ENCODE data around the gene TSGA10IP.

TSGA10IP gene

GRCh38 chr11:65945430-65945911 is at the start of gene TSGA10IP:
Gene TSGA10IP, plus strand, starts transcription at chr11:65945480. Its CDS starts 196 bp downstream, at chr11:65945676.
- no peak for DNase-seq

- no peak for DNase-seq
These were observed 49.7 kb upstream of the TSGA10IP start for GRCh38 chr11:65895482-65895981.

- DNase-seq, result no peak
These were observed 49.0 kb upstream of the TSGA10IP start for GRCh38 chr11:65896034-65896999.

DNA sequence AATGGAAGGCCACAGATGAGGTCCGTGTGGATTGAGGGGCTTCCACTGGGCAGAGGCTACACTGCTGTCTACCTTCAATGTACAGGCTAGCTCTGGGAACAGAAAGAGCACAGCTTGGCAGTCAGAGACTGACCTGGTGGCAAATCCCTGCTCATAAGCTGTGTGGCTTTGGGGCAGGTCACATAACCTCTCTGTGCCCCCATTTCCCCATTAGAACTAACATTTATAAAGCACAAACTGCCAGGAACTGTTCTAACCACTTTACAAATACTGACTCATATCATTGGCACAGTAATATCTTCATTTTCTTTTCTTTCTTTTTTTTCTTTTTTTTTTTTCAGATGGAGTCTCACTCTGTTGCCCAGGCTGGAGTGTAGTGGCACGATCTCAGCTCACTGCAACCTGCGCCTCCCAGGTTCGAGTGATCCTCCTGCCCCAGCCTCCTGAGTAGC is 48.2 kb upstream of the TSGA10IP start:
- DNase-seq, result no peak

DNA sequence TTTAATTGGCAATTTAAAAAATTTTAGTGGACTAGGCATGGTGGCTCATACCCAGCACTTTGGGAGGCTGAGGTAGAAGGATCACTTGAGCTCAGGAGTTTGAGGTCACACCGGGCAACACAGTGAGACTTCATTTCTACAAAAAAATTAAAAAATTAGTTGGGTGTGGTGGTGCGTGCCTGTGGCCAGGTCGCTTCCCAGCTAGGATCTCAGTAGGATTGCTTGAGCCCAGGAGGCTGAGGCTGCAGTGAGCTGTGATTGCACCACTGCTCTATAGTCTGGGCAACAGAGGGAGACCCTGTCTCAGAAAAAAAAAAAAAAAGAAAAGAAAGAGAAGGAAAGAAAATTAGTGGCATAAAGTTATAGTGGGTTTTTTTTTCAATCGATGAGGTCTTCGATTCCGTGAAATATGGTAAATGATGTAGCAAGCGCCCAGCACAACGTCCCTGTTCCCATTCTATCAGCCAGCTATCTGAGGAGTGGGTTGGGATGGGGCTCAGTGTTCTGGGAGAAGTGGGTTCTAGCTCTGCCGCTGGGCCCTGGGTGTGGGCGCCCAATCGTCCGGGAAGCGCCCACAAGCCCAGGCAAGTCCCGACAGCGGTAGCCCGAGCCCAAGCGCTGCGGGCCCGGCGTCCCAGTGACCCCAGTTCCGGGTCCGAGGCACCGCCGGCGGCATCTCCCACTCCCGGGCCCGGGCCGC is 46.5 kb upstream of the TSGA10IP start:
- DNase-seq, result no peak

DNA sequence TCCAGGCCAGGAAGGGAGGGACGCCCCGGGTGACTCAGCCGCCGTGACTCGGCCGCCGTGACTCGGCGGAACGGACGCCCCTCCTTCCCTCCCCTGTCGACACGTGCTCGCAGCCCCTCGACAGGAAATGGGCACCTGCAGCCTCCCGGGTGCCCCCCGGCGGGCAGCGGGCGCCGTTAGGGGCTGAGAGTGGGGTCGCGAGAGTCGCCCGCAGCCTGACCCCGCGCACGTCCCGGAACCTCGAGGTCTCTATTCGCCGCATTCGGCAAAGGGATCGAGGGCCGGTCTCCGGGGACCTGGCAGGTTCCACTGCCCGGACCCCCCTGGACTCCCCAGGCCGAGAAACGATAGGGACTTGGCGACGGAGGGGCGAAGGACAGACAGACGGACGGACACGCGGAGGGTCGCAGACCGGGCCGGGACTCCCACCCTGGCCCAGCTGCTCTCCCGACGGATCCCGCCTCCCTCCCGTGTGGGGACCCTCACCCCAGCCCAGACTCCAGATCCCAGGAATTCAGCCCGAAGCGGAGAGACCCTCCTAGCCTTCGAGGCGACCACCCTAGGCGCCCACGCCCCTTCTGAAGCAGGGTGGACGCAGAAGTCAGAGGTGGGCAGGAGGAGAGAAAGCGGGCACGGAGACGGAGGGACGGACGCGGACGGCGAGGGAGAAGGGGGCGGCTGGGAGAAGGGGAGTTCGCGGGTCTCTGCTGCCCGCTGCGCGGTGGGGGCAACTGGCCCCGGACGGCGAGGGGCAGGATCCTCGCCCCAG is 45.7 kb upstream of the TSGA10IP start:
- DNase-seq, result peak; percentile 86

- peak; percentile 95 for DNase-seq
These were observed 45.0 kb upstream of the TSGA10IP start, which contains the start of gene FOSL1 for GRCh38 chr11:65900125-65900898. Gene FOSL1, minus strand, starts transcription at chr11:65900388. Its CDS starts 49 bp downstream, at chr11:65900339.

DNA sequence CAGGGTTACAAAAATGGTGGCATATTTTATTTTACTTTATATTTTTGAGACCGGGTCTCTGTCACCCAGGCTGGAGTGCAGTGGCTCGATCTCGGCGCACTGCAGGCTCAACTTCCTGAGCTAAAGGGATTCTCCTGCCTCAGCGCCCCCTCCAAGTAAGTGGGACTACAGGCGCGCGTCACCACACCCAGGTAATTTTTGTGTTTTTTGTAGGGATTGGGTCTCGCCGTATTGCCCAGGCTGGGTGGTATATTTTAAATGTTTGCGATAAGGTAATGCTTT is 44.4 kb upstream of the TSGA10IP start:
- DNase-seq, result no peak

- no peak for DNase-seq
These were observed 42.2 kb upstream of the TSGA10IP start for GRCh38 chr11:65903068-65903481.

DNA sequence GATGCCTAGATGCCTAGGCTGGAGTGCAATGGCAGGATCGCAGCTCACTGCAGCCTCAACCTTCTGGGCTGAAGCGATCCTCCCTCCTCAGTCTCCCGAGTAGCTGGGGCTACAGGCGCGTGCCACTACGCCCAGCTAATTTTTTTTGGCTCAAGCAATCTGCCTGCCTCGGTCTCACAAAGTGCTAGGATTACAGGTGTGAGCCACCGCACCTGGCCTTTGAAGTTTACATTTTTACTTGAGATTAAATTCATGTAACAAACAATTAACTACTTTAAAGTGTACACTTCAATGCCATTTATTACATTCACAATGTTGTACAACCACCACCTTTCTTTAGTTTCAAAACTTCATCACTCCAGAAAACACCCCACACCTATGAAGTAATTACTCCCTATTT is 41.6 kb upstream of the TSGA10IP start:
- no peak for DNase-seq

DNA sequence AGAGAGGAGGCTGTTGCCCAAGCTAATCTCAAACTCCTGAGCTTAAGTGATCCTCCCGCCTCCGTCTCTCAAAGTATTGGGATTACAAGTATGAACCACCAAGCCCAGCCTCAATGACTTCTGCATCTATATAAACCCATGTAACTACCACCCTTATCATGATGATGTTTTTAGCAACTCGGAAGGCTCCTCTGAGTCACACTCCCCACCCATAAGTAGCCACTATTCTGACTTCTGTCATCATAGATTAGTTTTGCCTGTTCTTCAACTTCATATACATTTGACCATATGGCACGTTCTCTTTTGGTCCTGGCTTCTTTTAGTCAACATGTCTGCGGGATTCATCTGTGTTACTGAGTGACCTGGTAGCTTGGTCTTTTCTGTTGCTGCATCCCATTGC is 38.7 kb upstream of the TSGA10IP start:
- DNase-seq, result no peak

GRCh38 chr11:65907878-65908277 is 37.4 kb upstream of the TSGA10IP start:
- no peak for DNase-seq

DNA sequence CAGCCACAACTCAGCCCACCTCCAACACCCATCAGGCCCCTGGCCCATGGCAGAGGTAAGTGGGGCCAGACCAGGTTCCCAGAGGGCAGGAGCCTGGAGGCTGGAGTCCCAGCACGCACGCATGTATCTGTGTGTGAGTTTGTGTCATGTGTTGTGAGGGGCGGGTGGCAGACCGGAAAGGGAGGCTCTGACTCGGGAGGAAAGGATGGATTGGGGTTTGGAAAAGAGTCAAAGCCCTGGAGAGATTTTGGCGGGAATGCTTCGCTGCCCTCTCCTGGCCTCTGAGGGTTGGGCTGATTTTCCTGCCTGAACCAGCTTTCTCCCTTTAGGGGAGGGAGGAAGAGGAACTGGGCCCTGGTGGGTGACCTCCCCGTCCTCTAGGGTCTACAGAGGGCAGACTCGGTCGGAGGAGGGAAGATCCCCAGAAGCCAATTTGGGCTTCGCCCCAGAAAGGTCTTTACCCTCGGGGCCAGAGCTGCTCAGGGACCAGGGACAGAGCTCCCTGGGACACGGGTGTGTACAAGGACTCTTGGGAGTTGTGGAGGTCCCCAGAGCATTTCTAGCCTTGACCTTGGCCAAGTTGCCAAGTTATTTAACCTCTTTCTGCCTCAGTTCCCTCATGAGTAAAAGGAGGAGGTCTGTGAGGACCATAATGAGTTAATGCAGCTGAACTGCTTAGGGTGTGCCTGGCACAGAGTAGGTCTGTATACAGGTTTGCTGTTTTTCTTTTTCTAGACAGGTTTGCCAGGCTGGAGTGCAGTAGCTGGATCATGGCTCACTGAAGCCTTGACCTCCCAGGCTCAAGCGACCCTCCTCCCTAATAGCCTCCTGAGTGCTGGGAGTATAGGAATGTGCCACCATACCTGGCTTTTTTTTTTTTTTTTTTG is 33.4 kb upstream of the TSGA10IP start:
- no peak for DNase-seq

DNA sequence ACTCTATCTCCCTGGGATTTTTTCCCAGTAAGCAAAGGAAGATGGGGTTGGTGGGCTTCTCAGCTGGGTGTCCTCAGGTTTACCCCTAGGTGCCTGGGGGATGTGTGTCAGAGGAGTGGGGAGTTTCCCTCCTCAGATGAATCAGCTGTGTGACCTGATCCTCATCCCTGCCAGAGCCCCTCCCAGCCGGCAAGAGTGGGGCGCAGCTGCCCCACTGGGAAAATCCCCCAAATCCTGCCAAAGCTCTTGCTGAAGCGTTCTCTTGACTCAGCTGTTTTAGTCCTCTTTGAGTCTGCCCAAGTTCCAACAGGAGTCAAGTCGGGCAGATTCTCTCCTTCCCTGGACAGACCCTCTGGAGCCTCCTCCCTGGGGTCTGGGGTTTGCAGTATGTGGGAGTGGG is 32.4 kb upstream of the TSGA10IP start:
- DNase-seq, result no peak

GRCh38 chr11:65915101-65915820 is 30.0 kb upstream of the TSGA10IP start:
- DNase-seq, result no peak

- no peak for DNase-seq
These were observed 29.4 kb upstream of the TSGA10IP start for GRCh38 chr11:65915821-65916251.

- DNase-seq, result no peak
These were observed 28.9 kb upstream of the TSGA10IP start for GRCh38 chr11:65916391-65916790.

GRCh38 chr11:65917077-65917433 is 28.2 kb upstream of the TSGA10IP start:
- no peak for DNase-seq

DNA sequence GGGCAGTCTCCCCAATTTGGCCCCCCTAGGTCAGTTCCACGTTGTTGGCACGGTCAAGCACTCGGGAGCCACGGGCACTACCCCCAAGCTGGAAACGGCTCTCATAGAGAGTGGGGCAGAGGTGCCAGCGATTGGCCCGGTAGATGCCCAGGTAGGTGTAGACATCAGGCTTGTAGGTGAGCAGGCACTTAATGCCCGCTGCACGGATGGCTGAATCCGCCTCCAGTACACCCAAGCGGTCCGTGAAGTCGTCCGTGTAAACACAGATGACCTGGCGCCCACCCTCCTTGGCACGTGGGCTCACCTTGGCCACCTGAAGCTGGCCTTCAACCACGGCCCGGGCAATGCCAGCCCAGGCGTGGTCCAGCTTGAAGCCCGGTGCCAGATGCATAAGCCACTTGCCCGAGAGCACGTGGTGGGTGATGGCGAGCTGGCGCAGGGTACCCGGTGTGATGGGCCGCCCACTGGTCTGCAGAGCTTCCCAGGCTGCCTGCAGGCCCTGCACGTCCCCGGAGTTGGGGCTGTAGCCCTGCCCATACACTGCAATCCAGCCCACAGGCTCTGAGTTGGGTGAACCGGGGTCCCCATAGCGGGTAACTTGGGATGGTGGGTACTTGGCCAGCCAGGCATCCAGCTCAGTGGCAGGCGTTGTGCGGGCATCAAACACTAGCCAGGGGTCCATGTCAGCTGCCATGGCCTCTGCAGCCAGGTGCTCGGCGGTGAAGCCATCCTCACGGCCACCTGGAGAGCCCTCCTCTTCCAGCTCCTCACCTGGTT is 27.7 kb upstream of the TSGA10IP start:
- DNase-seq, result no peak
